ENCODE data around the gene LRMDA. TPM values are rescaled to one million over a fixed set of nuclear protein-coding genes. Genes with fewer than 3 reads are reported as not detected.

LRMDA gene
- total RNA-seq, 1 experiment from 2014 or later: 4.8 TPM

DNA sequence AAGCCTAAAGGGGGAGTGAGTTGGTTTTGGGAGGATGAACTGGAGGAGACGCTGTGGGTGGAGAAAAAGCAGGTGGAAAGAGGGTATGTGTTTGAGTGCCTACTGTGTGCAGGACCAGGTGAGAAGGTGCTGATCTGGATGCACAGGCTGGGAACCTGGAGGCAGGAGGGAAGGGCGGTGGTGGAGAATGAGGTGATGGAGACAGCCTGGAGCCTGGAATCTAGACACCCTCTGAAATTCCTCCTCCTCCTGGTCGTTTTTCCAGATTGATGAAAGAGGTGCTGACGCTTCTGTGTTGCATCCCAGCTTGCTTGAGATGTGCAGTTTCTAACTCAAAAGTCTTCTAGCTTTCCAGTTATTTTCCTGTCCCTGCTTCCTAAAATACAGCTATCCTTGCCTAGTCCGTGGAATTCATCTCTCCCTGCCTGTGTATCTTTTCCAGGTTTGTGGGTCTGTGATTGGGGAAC lies 67.5 kb downstream of the LRMDA start:
- H3K9ac ChIP-seq (ENCODE audit: low read length): no peak overlapping the region
- H3K4me3 ChIP-seq (replicated peaks in 1 of 2; ENCODE audit: low read depth in 1 of 2, low read length in 2 of 2): peak overlapping the region in 1 of 2 experiments; percentile 16; a peak in 1 of 4 replicates
- TF ChIP-seq ZNF274 (IDR thresholded peaks at IDR 0.05; ENCODE audit: low read depth, low read length) (no peak), SIN3A (IDR thresholded peaks at IDR 0.05; ENCODE audit: low read depth) (no peak), ZFX (IDR thresholded peaks at IDR 0.05) (no peak)
- intact Hi-C loops (cut with micrococcal nuclease): no loop called here
- ChIA-PET CTCF (no interaction called here), POLR2A (no interaction called here), RAD21 (ENCODE audit: low non-redundant PET in 1 of 2, low total read pairs in 2 of 2, uncharacterized antibody in 2 of 2, unreplicated experiment in 2 of 2) (no interaction called here)
- no peaks in the 10 kb centered on the region for H3K27me3 ChIP-seq (ENCODE audit: insufficient read depth, low read length)
- peaks cover 14 to 33% of the 10 kb centered on the region in 2 experiments for H3K4me1 ChIP-seq (ENCODE audit: control insufficient read depth in 1 of 2, insufficient read depth in 2 of 2, low read length in 2 of 2)
- no peaks in the 10 kb centered on the region for H4K20me1 ChIP-seq (ENCODE audit: insufficient read depth)
- no TSS peak for BruUV-seq (replicated peaks)
- H3K27ac ChIP-seq (ENCODE audit: low read depth, low read length): no peak overlapping the region
- H3K9me2 ChIP-seq (ENCODE audit: insufficient read depth): no peaks in the 10 kb centered on the region
- no peaks in the 10 kb centered on the region for H3K9me3 ChIP-seq (ENCODE audit: control insufficient read depth in 1 of 2, insufficient read depth in 1 of 2, low read depth in 1 of 2, low read length in 2 of 2)
- ATAC-seq (no peak), DNase-seq (ENCODE audit: low read depth, low spot score) (no peak)
- H3K36me3 ChIP-seq (ENCODE audit: control insufficient read depth in 1 of 2, insufficient read depth in 2 of 2, low read length in 2 of 2): no peaks in the 10 kb centered on the region
- no peak overlapping the region for H2AFZ ChIP-seq (ENCODE audit: low read depth, low read length, poor library complexity, severe bottlenecking)
- peak overlapping the region; percentile 64 for H3K4me2 ChIP-seq (ENCODE audit: low read length)
- no peaks in the 10 kb centered on the region for H3K79me2 ChIP-seq (ENCODE audit: insufficient read depth, low read length)

DNA sequence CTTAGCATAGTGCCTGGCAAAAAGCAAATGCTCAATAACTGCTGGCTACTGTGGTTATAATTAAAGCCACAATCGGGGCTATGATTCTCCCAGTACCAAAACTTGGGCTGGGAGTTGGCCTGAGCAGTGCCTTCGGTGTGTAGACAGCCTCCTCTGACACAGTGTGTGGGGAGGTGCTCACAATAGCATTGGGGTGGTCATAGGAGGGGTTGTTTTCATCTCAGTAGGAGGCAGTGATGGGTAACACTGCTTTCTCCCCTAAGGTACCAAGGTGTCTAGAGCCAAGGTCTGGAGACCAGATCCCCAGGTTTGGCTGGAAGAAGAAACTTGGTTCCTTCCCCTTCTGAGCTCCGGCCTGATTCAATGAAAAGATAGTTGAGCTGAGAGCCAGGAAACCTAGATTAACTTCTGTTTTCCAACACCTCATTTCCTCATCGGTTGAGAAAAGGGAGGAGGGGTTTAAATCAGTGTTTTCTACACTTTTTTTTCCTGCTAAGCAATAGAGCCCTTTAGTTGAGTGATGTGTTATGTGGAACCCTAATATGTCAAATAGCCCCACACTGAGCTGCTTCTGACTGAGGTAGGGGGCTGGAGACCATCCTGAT lies 68.2 kb downstream of the LRMDA start:
- intact Hi-C loops (cut with micrococcal nuclease): no loop called here
- H3K4me3 ChIP-seq (replicated peaks in 1 of 2; ENCODE audit: low read depth in 1 of 2, low read length in 2 of 2): no peak overlapping the region
- POLR2A ChIA-PET: no interaction called here
- H3K27me3 ChIP-seq (ENCODE audit: insufficient read depth, low read length): no peaks in the 10 kb centered on the region
- H2AFZ ChIP-seq (ENCODE audit: low read depth, low read length, poor library complexity, severe bottlenecking): no peak overlapping the region
- H3K36me3 ChIP-seq (ENCODE audit: control insufficient read depth in 1 of 2, insufficient read depth in 2 of 2, low read length in 2 of 2): no peaks in the 10 kb centered on the region
- no peak overlapping the region for H3K9ac ChIP-seq (ENCODE audit: low read length)
- no peaks in the 10 kb centered on the region for H4K20me1 ChIP-seq (ENCODE audit: insufficient read depth)
- ATAC-seq (no peak), DNase-seq (ENCODE audit: low read depth, low spot score) (no peak)
- no peak for TF ChIP-seq SIN3A (IDR thresholded peaks at IDR 0.05; ENCODE audit: low read depth)
- no peak for TF ChIP-seq CBX3 (IDR thresholded peaks at IDR 0.05; ENCODE audit: low read depth)
- no peak for TF ChIP-seq POLR2A (IDR thresholded peaks at IDR 0.05; ENCODE audit: borderline replicate concordance, extremely low read depth, insufficient read depth, insufficient read length)
- no peak for TF ChIP-seq YY1 (IDR thresholded peaks at IDR 0.05; ENCODE audit: extremely low read depth, insufficient replicate concordance, low read depth, low read length)
- TF ChIP-seq, protein P1, sequence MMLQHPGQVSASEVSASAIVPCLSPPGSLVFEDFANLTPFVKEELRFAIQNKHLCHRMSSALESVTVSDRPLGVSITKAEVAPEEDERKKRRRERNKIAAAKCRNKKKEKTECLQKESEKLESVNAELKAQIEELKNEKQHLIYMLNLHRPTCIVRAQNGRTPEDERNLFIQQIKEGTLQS (IDR thresholded peaks at IDR 0.05): no peak
- TF ChIP-seq FOSL1 (IDR thresholded peaks at IDR 0.05; ENCODE audit: low read depth): no peak
- no peak for TF ChIP-seq ZNF274 (IDR thresholded peaks at IDR 0.05; ENCODE audit: low read depth, low read length)
- no peak for TF ChIP-seq EGR1 (IDR thresholded peaks at IDR 0.05; ENCODE audit: low read depth)
- TF ChIP-seq TCF7L2 (IDR thresholded peaks at IDR 0.05; ENCODE audit: borderline replicate concordance, extremely low read depth, insufficient read depth, insufficient read length): no peak
- TF ChIP-seq, protein P2, sequence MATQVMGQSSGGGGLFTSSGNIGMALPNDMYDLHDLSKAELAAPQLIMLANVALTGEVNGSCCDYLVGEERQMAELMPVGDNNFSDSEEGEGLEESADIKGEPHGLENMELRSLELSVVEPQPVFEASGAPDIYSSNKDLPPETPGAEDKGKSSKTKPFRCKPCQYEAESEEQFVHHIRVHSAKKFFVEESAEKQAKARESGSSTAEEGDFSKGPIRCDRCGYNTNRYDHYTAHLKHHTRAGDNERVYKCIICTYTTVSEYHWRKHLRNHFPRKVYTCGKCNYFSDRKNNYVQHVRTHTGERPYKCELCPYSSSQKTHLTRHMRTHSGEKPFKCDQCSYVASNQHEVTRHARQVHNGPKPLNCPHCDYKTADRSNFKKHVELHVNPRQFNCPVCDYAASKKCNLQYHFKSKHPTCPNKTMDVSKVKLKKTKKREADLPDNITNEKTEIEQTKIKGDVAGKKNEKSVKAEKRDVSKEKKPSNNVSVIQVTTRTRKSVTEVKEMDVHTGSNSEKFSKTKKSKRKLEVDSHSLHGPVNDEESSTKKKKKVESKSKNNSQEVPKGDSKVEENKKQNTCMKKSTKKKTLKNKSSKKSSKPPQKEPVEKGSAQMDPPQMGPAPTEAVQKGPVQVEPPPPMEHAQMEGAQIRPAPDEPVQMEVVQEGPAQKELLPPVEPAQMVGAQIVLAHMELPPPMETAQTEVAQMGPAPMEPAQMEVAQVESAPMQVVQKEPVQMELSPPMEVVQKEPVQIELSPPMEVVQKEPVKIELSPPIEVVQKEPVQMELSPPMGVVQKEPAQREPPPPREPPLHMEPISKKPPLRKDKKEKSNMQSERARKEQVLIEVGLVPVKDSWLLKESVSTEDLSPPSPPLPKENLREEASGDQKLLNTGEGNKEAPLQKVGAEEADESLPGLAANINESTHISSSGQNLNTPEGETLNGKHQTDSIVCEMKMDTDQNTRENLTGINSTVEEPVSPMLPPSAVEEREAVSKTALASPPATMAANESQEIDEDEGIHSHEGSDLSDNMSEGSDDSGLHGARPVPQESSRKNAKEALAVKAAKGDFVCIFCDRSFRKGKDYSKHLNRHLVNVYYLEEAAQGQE (IDR thresholded peaks at IDR 0.05; ENCODE audit: low read depth): no peak
- no peaks in the 10 kb centered on the region for H3K9me2 ChIP-seq (ENCODE audit: insufficient read depth)
- BruUV-seq (replicated peaks): no TSS peak
- no peaks in the 10 kb centered on the region for H3K79me2 ChIP-seq (ENCODE audit: insufficient read depth, low read length)
- peak overlapping the region; percentile 64; the same call in 1 of the 2 replicates for H3K4me2 ChIP-seq (ENCODE audit: low read length)
- no peaks in the 10 kb centered on the region for H3K9me3 ChIP-seq (ENCODE audit: control insufficient read depth in 1 of 2, insufficient read depth in 1 of 2, low read depth in 1 of 2, low read length in 2 of 2)
- no peak overlapping the region for H3K27ac ChIP-seq (ENCODE audit: low read depth, low read length)
- H3K4me1 ChIP-seq (ENCODE audit: control insufficient read depth in 1 of 2, insufficient read depth in 2 of 2, low read length in 2 of 2): peaks cover 14 to 33% of the 10 kb centered on the region in 2 experiments
- CTCF ChIA-PET: no interaction called here
- RAD21 ChIA-PET (ENCODE audit: low non-redundant PET in 1 of 2, low total read pairs in 2 of 2, uncharacterized antibody in 2 of 2, unreplicated experiment in 2 of 2): no interaction called here

All from HCT116 (cell line).